Measurements from ENCODE around the gene SPP2. TPM values are rescaled to one million over a fixed set of nuclear protein-coding genes. Genes with fewer than 3 reads are reported as not detected.

SPP2 gene
- total RNA-seq, 2 donors from 2014 or later: not detected

GRCh38 chr2:234025891-234026401 is 24.6 kb upstream of the SPP2 start:
- Mint-ChIP-seq H3K4me1 (peaks cover 27% of the 10 kb centered on the region), H3K36me3 (ENCODE audit: low read depth) (no peaks in the 10 kb centered on the region), H3K27me3 (no peaks in the 10 kb centered on the region), H3K27ac (peak overlapping the region; percentile 71), H3K4me3 (peak overlapping the region; percentile 82)
- DNase-seq (no peak), ATAC-seq (peak; percentile 23)
- no peaks in the 10 kb centered on the region for H3K9me3 ChIP-seq (ENCODE audit: control insufficient read depth, low read length, poor library complexity, severe bottlenecking)

DNA sequence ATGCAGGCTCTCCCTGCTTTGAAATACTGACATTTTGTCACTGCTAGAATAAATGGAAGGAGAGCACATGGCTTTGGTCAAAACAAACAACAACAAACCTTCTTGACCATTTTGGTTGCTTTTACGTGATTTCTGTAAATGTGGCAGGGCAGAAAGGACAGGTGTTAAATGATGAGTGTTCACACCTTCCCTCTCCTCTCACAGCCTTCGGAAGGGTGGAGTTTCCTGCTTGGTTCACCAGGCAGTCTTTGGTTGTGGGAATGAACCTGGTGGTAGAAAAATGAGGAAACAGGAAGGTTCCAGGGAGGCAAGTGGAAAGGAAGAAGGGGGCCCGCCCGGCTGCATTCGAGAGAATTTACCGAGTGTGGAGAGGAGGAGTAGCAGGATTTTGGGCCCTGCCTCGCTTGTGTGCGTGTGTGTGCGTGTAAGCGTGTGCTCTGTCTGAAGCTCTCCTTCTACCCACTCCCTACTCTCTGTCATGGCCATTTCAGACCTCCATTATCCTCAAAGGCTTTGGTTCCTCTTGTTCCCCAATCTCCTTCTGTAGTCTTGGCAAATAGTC is 23.7 kb upstream of the SPP2 start:
- peak overlapping the region; percentile 82 for H3K4me3 Mint-ChIP-seq
- peak overlapping the region; percentile 71 for H3K27ac Mint-ChIP-seq
- DNase-seq: no peak
- ATAC-seq: no peak
- no peaks in the 10 kb centered on the region for H3K9me3 ChIP-seq (ENCODE audit: control insufficient read depth, low read length, poor library complexity, severe bottlenecking)
- no peaks in the 10 kb centered on the region for H3K36me3 Mint-ChIP-seq (ENCODE audit: low read depth)
- H3K27me3 Mint-ChIP-seq: no peaks in the 10 kb centered on the region
- peaks cover 30% of the 10 kb centered on the region for H3K4me1 Mint-ChIP-seq

DNA sequence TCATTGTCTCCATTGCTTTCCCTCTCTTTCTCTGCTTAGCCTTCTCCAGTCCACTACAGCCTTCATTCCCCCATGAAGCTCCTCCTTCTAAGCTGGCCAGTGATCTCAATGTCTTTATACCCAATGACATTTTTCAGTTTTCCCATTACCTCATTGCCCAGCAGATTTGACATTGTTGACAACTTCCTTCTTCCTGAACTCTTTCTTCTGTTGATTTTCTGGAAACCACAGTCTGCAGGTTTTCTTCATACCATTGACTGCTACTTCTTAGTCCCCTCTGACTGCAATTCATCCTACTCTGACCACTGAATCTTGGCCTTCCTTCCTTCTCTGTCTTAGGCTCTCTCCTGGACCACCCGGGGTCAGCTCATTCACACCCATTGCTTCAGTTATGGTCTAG is 22.9 kb upstream of the SPP2 start:
- Mint-ChIP-seq H3K27ac (peak overlapping the region; percentile 2), H3K36me3 (ENCODE audit: low read depth) (no peaks in the 10 kb centered on the region), H3K4me1 (peaks cover 36% of the 10 kb centered on the region), H3K4me3 (no peak overlapping the region), H3K27me3 (no peaks in the 10 kb centered on the region)
- ATAC-seq (no peak), DNase-seq (no peak)
- H3K9me3 ChIP-seq (ENCODE audit: control insufficient read depth, low read length, poor library complexity, severe bottlenecking): no peaks in the 10 kb centered on the region

DNA sequence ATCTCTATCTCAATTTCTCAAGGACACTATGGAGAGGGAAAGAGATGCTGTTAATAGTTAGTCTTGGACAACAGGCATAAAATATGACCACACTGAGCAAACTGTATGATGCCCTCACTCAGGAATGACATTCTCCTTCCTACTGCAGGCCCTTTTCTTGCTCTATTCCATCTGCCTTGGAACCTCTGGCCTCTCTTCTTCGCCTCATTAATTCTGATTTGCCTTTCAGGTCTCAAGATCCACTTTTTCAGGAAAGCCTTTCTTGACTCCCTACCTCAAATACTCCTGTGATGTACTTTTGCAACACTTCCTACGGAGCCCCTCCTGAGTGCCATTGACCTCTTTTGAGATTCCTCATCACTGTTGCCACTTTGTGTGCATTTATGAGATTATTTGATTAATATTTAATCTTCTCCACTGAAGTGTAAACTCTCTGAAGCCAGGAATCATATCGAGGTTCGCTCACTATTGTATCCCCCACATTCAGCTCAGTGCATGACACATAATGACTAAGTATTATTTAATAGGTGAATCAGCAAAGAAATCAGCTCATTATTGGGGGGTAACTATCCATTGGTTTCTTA is 21.3 kb upstream of the SPP2 start:
- H3K4me1 Mint-ChIP-seq: peaks cover 34% of the 10 kb centered on the region
- H3K9me3 ChIP-seq (ENCODE audit: control insufficient read depth, low read length, poor library complexity, severe bottlenecking): peaks cover 4% of the 10 kb centered on the region
- DNase-seq (no peak), ATAC-seq (no peak)
- no peak overlapping the region for H3K27ac Mint-ChIP-seq
- H3K4me3 Mint-ChIP-seq: no peak overlapping the region
- H3K27me3 Mint-ChIP-seq: no peaks in the 10 kb centered on the region
- peaks cover 2% of the 10 kb centered on the region for H3K36me3 Mint-ChIP-seq (ENCODE audit: low read depth)

GRCh38 chr2:234031207-234031606 is 19.3 kb upstream of the SPP2 start:
- peaks cover 4% of the 10 kb centered on the region for H3K9me3 ChIP-seq (ENCODE audit: control insufficient read depth, low read length, poor library complexity, severe bottlenecking)
- peak overlapping the region; percentile 5 for H3K27ac Mint-ChIP-seq
- ATAC-seq (no peak), DNase-seq (no peak)
- H3K36me3 Mint-ChIP-seq (ENCODE audit: low read depth): peaks cover 2% of the 10 kb centered on the region
- H3K4me3 Mint-ChIP-seq: no peak overlapping the region
- H3K27me3 Mint-ChIP-seq: no peaks in the 10 kb centered on the region
- peaks cover 28% of the 10 kb centered on the region for H3K4me1 Mint-ChIP-seq

DNA sequence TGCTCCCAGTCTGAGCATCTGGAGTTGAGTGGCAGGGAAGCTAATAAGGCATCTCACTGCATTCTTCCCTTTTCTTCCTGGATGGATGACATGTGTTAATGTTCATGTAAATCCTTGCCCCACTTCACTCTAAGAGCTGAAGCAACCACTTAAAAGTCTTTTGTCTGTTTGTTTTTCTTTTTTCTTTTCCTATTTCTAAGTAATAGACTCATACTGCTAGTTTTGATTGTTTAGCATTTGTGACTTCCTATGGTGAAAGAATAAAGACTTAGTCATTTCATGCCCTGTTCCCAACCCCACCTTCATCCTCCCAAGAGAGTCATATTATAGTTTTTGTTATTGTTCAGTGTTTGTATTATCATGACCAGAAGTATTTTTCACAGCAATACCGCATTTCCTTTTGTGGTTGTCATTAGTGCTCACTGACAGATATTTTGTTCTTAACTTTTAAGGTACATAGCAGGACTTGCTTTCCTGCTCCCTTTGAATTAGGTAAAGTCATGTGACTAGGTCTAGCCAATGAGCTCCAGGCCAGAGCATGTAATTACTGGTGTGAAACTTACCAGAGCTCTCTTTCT is 18.1 kb upstream of the SPP2 start:
- peak; percentile 89 for ATAC-seq
- peaks cover 4% of the 10 kb centered on the region for H3K9me3 ChIP-seq (ENCODE audit: control insufficient read depth, low read length, poor library complexity, severe bottlenecking)
- H3K4me3 Mint-ChIP-seq: peak overlapping the region; percentile 1
- H3K36me3 Mint-ChIP-seq (ENCODE audit: low read depth): peaks cover 2% of the 10 kb centered on the region
- H3K27ac Mint-ChIP-seq: peak overlapping the region; percentile 1
- peaks cover 17% of the 10 kb centered on the region for H3K4me1 Mint-ChIP-seq
- no peaks in the 10 kb centered on the region for H3K27me3 Mint-ChIP-seq
- DNase-seq: peak in 1 of 3 donors; percentile 24

- H3K9me3 ChIP-seq (ENCODE audit: control insufficient read depth, low read length, poor library complexity, severe bottlenecking): peaks cover 4% of the 10 kb centered on the region
- DNase-seq (no peak), ATAC-seq (no peak)
- peaks cover 12% of the 10 kb centered on the region for H3K4me1 Mint-ChIP-seq
- no peak overlapping the region for H3K27ac Mint-ChIP-seq
- peaks cover 2% of the 10 kb centered on the region for H3K36me3 Mint-ChIP-seq (ENCODE audit: low read depth)
- H3K27me3 Mint-ChIP-seq: no peaks in the 10 kb centered on the region
- H3K4me3 Mint-ChIP-seq: no peak overlapping the region
Observed at GRCh38 chr2:234033174-234033573, 17.3 kb upstream of the SPP2 start.

DNA sequence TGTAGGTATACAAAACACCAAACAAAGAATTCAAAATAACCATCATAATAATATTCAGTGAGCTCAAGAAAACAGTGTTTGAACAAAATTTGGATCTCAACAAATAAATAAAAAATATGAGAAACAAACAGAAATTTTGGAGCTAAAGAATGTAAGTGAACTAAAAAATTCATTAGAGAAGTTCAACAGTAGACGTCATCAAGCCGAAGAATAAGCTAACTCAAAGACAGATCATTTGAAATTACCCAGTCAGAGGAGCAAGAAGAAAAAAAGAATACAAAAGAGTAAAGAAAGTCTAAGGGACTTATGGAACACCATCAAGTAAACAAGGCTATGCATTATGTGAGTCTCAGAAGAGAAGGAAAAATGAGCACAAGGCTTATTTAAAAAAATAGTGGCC is 16.6 kb upstream of the SPP2 start:
- H3K9me3 ChIP-seq (ENCODE audit: control insufficient read depth, low read length, poor library complexity, severe bottlenecking): peaks cover 4% of the 10 kb centered on the region
- ATAC-seq: no peak
- no peak for DNase-seq
- H3K4me1 Mint-ChIP-seq: peaks cover 12% of the 10 kb centered on the region
- no peak overlapping the region for H3K27ac Mint-ChIP-seq
- no peak overlapping the region for H3K4me3 Mint-ChIP-seq
- no peaks in the 10 kb centered on the region for H3K27me3 Mint-ChIP-seq
- peaks cover 2% of the 10 kb centered on the region for H3K36me3 Mint-ChIP-seq (ENCODE audit: low read depth)

- Mint-ChIP-seq H3K27ac (no peak overlapping the region), H3K4me1 (no peaks in the 10 kb centered on the region), H3K36me3 (ENCODE audit: low read depth) (peaks cover 2% of the 10 kb centered on the region), H3K27me3 (no peaks in the 10 kb centered on the region), H3K4me3 (no peak overlapping the region)
- ATAC-seq (no peak), DNase-seq (no peak)
- H3K9me3 ChIP-seq (ENCODE audit: control insufficient read depth, low read length, poor library complexity, severe bottlenecking): peaks cover under 1% of the 10 kb centered on the region
Observed at GRCh38 chr2:234038076-234038802, 12.3 kb upstream of the SPP2 start.

GRCh38 chr2:234044157-234044556 is 6.3 kb upstream of the SPP2 start:
- Mint-ChIP-seq H3K4me1 (no peaks in the 10 kb centered on the region), H3K36me3 (ENCODE audit: low read depth) (no peaks in the 10 kb centered on the region), H3K27me3 (no peaks in the 10 kb centered on the region), H3K4me3 (no peak overlapping the region), H3K27ac (no peak overlapping the region)
- ATAC-seq (no peak), DNase-seq (no peak)
- no peaks in the 10 kb centered on the region for H3K9me3 ChIP-seq (ENCODE audit: control insufficient read depth, low read length, poor library complexity, severe bottlenecking)

DNA sequence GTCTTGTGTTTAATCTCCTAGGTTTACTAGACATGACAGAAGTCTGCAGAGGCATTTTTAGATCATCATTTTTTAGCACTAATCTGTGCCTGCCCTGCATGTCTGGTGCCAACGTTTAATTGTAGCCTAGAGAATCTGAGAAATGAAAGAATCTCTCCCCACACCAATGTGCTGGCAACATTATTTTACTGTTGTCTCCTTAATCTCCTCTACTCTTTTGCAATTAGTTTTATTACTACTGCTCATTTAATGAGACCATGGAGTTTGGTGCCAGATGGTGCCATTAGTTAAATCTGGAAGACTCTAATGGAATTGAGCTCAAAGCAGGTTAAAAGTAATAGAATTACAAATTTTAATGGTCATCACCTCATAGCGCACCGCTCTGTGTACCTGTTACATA is 4.0 kb upstream of the SPP2 start:
- ATAC-seq: no peak
- no peak for DNase-seq
- no peaks in the 10 kb centered on the region for H3K27me3 Mint-ChIP-seq
- no peaks in the 10 kb centered on the region for H3K36me3 Mint-ChIP-seq (ENCODE audit: low read depth)
- H3K9me3 ChIP-seq (ENCODE audit: control insufficient read depth, low read length, poor library complexity, severe bottlenecking): no peaks in the 10 kb centered on the region
- no peak overlapping the region for H3K27ac Mint-ChIP-seq
- H3K4me1 Mint-ChIP-seq: no peaks in the 10 kb centered on the region
- H3K4me3 Mint-ChIP-seq: no peak overlapping the region

DNA sequence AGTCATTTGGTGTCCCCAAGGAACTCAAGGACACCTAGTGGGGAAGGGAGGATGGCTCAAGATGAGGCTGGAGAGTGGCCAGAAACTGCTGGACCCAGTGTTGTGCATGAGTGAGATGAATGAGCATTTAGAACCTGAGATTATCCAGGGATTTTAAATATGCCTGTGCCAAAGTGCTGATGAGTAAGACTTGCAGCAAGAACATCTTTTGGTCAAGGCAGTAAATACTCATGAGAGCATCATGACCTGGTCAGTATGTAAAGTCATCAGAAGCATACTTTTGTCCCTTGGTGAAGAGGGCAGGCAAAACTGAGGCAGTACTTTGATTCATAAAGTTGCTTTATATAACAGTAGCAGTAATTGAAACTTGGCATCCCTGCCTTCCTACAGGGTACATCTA is 3.1 kb upstream of the SPP2 start:
- Mint-ChIP-seq H3K4me3 (no peak overlapping the region), H3K36me3 (ENCODE audit: low read depth) (no peaks in the 10 kb centered on the region), H3K4me1 (peaks cover 2% of the 10 kb centered on the region), H3K27me3 (no peaks in the 10 kb centered on the region), H3K27ac (no peak overlapping the region)
- no peak for ATAC-seq
- peaks cover under 1% of the 10 kb centered on the region for H3K9me3 ChIP-seq (ENCODE audit: control insufficient read depth, low read length, poor library complexity, severe bottlenecking)
- DNase-seq: no peak

- Mint-ChIP-seq H3K4me1 (peaks cover 2% of the 10 kb centered on the region), H3K27ac (no peak overlapping the region), H3K27me3 (no peaks in the 10 kb centered on the region), H3K4me3 (no peak overlapping the region), H3K36me3 (ENCODE audit: low read depth) (no peaks in the 10 kb centered on the region)
- ATAC-seq: no peak
- no peak for DNase-seq
- H3K9me3 ChIP-seq (ENCODE audit: control insufficient read depth, low read length, poor library complexity, severe bottlenecking): peaks cover 3% of the 10 kb centered on the region
Observed at GRCh38 chr2:234048049-234048448, 2.5 kb upstream of the SPP2 start.

Data from T-helper 17 cell (primary cell).